GM12891 (cell line): ENCODE results near the gene FXYD6.

ENCODE experiments used
- POLR2AphosphoS5 ChIP-seq: IDR thresholded peaks from 2 replicates; pipeline ENCODE4 v1.6.1; 2011; ENCODE audit warnings: low read depth, low read length, control low read depth
- TAF1 ChIP-seq: IDR thresholded peaks from 2 replicates; pipeline ENCODE4 v1.6.1; 2011; ENCODE audit warnings: low read depth, low read length, control low read depth

GRCh38 chr11:117843666-117844484, 32.6 kb downstream of the FXYD6 start:
- TF ChIP-seq TAF1 (no peak), POLR2AphosphoS5 (no peak)
